COLO668 (cell line): ENCODE data around the gene KIZ.
A peak's percentile ranks its signal among the peaks of the same experiment; 100 is the strongest.

Experiments
- DNase-seq: peaks from one replicate; lab custom pipeline; 2025; ENCODE audit not compliant: unreplicated experiment; lab: John Stamatoyannopoulos, UW

The KIZ gene

DNA sequence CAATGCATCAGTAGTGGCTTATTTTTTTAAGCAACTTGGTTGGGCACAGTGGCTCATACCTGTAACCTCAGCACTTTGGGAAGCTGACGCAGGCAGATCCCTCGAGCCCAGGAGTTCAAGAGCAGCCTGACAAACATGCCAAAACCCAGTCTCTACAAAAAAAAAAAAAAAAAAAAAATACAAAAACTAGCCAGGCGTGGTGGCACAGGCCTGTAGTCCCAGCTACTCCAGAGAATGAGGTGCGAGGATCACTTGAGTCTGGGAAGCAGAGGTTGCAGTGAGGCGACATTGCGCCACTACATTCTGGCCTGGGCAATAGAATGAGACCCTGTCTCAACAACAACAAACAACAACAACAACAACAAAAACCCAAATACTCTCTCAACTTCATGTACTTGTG lies 132.5 kb downstream of the KIZ start:
- no peak for DNase-seq

DNA sequence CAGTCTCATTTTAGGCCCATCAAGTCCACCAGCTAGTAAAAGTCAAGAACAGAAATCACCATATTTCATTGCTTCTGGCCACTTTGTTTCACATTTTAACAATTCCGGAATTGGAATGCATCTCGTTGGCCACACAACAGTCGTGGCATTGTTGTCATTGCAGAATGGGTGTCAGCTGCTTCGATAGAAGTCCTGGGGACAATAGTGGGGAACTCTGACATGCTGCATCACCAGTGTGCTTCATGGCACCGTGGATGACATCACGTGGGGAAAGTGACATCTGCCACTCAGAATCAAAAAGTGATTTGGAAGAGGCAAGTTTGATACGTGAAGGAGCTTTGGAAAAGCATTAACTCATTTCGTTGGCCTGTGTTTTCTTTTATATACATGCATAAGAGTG lies 133.5 kb downstream of the KIZ start:
- DNase-seq, result no peak

DNA sequence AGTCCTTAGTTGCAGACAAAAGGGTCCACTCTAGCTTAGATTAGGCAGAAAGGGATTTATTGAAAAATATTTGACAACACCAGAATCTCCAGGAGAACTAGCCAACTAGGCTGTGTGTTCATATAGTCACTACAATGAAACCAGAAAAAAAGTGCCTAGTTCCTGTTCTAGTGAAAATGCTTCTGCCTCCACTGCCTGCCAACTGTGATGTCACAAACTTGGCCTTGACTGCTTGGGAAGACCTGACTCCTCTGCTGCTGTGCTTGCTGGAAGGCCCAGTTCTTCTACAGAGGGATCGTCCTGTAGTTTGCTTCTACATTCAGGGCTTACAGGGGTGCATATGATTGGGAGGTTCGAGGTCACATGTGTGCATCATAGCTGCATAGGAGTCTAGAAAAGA lies 136.9 kb downstream of the KIZ start:
- no peak for DNase-seq

GRCh38 chr20:21265261-21266190 lies 139.6 kb downstream of the KIZ start:
- peak; percentile 26 for DNase-seq

DNA sequence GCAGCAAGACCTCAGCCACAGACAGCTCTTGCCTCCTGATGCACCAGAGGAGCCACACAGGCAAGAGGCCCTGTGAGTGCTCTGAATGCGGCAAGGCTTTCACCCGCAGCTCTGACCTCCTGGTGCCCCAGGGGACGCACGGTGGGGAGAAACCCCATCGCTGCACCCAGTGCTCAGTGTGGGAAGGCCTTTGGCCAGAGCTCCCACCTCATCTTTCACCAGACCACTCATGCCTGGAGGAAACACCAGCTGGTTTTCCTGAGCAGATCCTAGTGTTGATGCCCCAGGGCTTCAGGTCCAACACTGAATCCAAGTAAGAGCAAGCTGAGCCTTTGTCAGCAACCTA lies 140.3 kb downstream of the KIZ start:
- no peak for DNase-seq

- DNase-seq, result no peak
Measured at GRCh38 chr20:21269772-21270171, 143.9 kb downstream of the KIZ start.

DNA sequence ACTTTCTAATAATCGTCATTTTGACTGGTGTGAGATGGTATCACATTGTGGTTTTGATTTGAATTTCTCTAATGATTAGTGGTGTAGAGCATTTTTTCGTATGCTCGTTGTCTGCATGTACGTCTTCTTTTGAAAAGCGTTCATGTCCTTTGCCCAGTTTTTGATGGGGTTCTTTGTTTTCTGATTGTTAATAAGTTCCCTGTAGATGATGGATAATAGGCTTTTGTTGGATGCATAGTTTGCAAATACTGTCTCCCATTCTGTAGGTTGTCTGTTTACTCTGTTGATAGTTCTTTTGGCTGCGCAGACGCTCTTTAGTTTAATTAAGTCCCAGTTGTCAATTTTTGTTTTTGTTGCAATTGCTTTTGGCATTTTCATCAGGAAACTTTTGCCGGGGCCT lies 144.9 kb downstream of the KIZ start:
- no peak for DNase-seq

GRCh38 chr20:21272279-21272678 lies 146.4 kb downstream of the KIZ start:
- no peak for DNase-seq

DNA sequence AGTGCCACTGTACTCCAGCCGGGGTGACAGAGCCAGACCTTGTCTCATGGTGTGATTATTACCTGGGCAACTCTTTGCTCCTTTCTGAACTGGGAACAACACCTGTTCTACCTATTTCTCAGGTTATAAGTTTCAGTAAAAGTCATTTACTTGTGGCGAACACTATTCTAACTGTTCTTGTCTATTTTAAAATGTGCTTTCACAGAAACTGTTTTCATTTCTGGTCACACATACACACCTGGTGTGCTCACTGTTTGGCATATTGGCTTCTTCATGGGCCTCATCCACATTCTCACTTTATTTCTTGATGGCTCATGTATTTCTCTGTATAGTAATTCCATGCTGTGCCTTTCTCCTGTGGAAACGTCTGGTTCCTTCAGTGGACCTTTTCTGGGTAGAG lies 146.8 kb downstream of the KIZ start:
- DNase-seq, result no peak

DNA sequence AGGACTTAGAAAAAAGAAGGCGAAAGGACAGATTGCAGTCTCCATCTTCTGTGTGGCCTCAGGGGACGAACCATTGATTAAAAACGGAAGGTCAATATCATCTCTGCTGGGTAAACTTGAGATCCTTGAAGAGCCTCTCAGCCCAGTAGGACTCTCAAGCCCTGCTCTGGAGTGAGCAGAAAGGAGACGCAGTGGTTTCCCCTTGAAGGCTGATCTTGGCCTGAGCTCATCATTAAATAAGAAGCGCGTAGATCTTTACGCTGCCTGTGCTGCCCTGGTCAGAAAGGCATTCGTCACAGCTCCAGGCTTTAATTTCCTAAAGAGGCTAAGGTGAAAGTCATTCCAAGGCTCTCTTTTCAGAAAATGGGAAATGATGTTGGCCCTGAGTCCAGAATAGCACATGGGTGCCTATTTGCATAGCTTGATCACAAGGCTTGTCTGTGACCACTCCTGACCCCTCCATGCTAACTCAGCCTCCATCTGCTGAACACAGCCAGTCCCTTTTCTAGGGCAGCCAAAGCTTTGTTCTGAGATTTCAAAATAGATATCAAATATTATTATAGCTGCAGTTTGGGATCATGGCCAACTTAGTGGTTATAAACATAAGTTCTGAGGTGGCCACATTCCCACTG lies 148.0 kb downstream of the KIZ start:
- DNase-seq, result no peak

- DNase-seq, result no peak
Measured at GRCh38 chr20:21278829-21279228, 152.9 kb downstream of the KIZ start.

- no peak for DNase-seq
Measured at GRCh38 chr20:21279706-21280521, 154.0 kb downstream of the KIZ start.

GRCh38 chr20:21280522-21281016 lies 154.7 kb downstream of the KIZ start:
- DNase-seq, result no peak

GRCh38 chr20:21286775-21287174 lies 160.9 kb downstream of the KIZ start:
- no peak for DNase-seq

DNA sequence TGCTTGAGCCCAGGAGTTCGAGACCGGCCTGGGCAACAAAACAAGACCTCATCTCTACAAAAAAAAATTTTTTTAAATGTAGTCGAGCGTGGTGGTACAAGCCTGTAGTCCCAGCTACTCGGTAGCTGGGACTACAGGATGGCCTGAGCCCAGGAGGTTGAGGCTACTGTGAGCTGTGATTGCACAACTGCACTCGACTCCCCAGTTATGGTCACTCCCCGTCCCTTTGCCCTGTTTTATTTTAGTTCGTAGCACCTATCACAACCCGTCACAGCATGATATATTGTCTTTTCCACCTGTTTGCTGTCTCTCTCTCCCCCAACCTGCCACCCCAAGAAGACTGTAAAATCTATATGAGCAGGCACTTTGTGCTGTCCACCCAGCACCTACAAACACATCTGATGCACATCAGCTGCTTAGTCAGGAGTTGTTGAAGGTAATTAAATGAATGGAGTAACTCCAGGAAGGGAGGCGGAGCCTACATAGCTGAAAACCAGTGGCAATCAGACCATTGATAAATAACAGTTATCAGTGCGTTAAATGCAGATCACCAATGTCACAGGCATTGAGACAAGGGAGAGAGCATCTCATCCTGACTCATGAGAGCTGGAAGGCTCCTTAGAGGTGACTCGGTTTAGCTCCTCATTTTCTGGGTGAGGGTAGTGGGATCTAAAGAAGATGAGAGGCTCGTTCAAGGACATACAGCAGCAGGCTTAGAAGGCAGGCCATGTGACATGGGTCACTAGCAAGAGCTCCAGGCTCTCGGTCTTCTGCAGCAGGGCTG lies 162.9 kb downstream of the KIZ start:
- no peak for DNase-seq

DNA sequence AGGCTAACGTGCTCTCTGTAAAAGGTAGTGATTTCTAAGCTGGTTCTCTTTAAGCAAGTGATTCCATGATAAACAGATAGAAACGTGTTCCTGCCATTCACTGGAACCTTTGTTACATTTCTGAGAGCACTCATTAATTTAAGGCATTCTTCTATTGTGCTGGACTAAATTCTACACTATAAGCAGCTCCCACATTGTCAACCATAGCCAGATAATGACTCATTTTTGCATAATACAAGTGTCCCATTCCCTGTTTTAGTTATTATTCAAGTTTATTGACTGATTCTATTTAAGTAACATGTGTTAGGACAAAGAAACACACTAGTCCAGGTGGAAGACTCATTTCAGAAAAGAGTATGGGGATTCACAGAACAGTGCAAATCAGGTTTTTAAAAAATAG lies 163.8 kb downstream of the KIZ start:
- DNase-seq, result no peak

GRCh38 chr20:21291026-21291425 lies 165.1 kb downstream of the KIZ start:
- no peak for DNase-seq

DNA sequence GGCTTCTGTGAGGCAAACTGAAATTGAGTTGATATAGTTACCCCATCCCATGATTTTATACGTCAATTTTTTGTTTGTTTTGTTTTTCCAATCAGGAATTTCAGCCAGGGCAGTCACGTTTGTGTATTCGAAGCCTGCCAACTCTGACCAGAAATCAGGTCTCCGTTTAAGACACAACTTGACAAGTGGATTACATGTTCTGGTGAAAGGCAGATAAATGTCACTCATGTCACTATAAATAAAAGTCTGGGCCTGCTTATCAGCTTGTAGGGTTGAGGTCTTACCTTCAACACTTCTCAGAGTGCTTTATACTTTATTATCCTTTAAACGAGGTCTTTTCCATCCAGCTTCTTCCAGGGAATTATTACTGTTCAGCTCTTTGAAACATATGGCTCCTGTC lies 168.9 kb downstream of the KIZ start:
- no peak for DNase-seq
